Adrenal gland (tissue), 5 donors: ENCODE data around the gene ZCCHC9.

Experiments used
- POLR2A ChIP-seq, 2 donors: fragments of 450-650 bp; IDR thresholded peaks; one replicate each; pipeline ENCODE4 v1.6.1; 2017; ENCODE audit warnings: antibody characterized with exemption in 2 of 2, mild to moderate bottlenecking in 2 of 2, moderate library complexity in 1 of 2
- TF ChIP-seq, protein P1 (sequence below), 6 experiments: fragments of 450-650 bp in 4 of 6; fragments of 200-600 bp in 2 of 6; sonication (generic) in 1 of 6; IDR thresholded peaks; 1 replicate in 5 of 6; 2 replicates in 1 of 6; pipeline versions ENCODE4 v1.5.1 to v1.8.0; 2016 to 2021; ENCODE audit warnings: antibody characterized with exemption in 6 of 6, mild to moderate bottlenecking in 2 of 6, moderate library complexity in 1 of 6
- donor health status: DM: no; HTN: no; CAD: no.

DNA sequence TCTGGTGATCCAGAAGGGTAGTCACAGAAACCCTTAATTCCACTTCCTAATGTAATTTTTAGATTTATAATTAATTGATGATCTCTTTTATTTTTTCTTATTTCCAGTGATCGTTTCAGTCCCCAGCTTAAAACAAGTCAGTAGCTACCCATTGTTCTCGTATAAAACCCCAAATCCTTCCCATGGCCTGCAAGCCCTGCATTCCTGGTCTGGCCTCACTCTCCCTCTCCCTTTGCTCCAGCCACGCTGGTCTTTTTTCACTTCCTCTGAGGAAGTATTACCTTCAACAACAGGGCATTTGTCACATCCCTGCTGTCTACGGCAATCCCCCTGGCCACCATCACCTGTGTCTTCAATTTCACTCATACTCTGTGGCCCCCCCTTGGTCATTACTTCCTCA, 47.8 kb downstream of the ZCCHC9 start:
- TF ChIP-seq, protein P1, sequence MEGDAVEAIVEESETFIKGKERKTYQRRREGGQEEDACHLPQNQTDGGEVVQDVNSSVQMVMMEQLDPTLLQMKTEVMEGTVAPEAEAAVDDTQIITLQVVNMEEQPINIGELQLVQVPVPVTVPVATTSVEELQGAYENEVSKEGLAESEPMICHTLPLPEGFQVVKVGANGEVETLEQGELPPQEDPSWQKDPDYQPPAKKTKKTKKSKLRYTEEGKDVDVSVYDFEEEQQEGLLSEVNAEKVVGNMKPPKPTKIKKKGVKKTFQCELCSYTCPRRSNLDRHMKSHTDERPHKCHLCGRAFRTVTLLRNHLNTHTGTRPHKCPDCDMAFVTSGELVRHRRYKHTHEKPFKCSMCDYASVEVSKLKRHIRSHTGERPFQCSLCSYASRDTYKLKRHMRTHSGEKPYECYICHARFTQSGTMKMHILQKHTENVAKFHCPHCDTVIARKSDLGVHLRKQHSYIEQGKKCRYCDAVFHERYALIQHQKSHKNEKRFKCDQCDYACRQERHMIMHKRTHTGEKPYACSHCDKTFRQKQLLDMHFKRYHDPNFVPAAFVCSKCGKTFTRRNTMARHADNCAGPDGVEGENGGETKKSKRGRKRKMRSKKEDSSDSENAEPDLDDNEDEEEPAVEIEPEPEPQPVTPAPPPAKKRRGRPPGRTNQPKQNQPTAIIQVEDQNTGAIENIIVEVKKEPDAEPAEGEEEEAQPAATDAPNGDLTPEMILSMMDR (IDR thresholded peaks at IDR 0.05) = no peak
- no peak for TF ChIP-seq POLR2A (IDR thresholded peaks at IDR 0.05)
